NB4 (cell line): ENCODE data around the gene OR2A5.

ENCODE experiments used
- DNase-seq: peaks from one replicate; pipeline ENCODE4 v3.0.0; 2010; ENCODE audit warnings: low read depth
- H3K4me3 ChIP-seq: one replicate; pipeline ENCODE4 v1.5.1; 2011; ENCODE audit warnings: mild to moderate bottlenecking, low read depth, low read length, moderate library complexity
- CTCF ChIP-seq: IDR thresholded peaks from one replicate; pipeline ENCODE4 v1.5.1; 2012; ENCODE audit warnings: low read depth, low read length
- MAX ChIP-seq: IDR thresholded peaks from 2 replicates; pipeline ENCODE4 v1.6.1; 2011; ENCODE audit warnings: low read depth, low read length
- MYC ChIP-seq: IDR thresholded peaks from 2 replicates; pipeline ENCODE4 v1.6.1; 2011; ENCODE audit warnings: low read depth, low read length
- POLR2A ChIP-seq: IDR thresholded peaks from 2 replicates; pipeline ENCODE4 v1.6.1; 2011; ENCODE audit warnings: mild to moderate bottlenecking; ENCODE audit not compliant: insufficient read length; ENCODE audit errors: extremely low read depth

OR2A5 gene

GRCh38 chr7:144069953-144070352 is 21.2 kb downstream of the OR2A5 start:
- no peak for TF ChIP-seq MYC
- no peak for TF ChIP-seq POLR2A
- TF ChIP-seq CTCF, result no peak
- TF ChIP-seq MAX, result no peak
- no peak overlapping the region for H3K4me3 ChIP-seq
- DNase-seq, result no peak

GRCh38 chr7:144074374-144074773 is 25.6 kb downstream of the OR2A5 start:
- H3K4me3 ChIP-seq, result no peak overlapping the region
- DNase-seq, result no peak
- TF ChIP-seq CTCF (peak; percentile 8), MAX (no peak)

- no peak within 1 kb of the TSS for H3K4me3 ChIP-seq
- TF ChIP-seq POLR2A (no peak), MAX (no peak), MYC (no peak), CTCF (no peak)
- DNase-seq, result no peak
These were observed 37.2 kb downstream of the OR2A5 start, which contains the start of gene OR2A12 for GRCh38 chr7:144085978-144086377. Gene OR2A12, plus strand, starts transcription at chr7:144086278. Its CDS starts 8,830 bp downstream, at chr7:144095108.

- H3K4me3 ChIP-seq, result no peak overlapping the region
- TF ChIP-seq CTCF (no peak), MAX (no peak), MYC (no peak), POLR2A (no peak)
- DNase-seq, result no peak
These were observed 38.0 kb downstream of the OR2A5 start for GRCh38 chr7:144086730-144087129.

- TF ChIP-seq POLR2A, result no peak
- no peak for TF ChIP-seq MYC
- no peak for TF ChIP-seq CTCF
- TF ChIP-seq MAX, result no peak
- no peak for DNase-seq
These were observed 38.5 kb downstream of the OR2A5 start for GRCh38 chr7:144087230-144087629.

GRCh38 chr7:144090667-144091066 is 41.9 kb downstream of the OR2A5 start:
- H3K4me3 ChIP-seq, result no peak overlapping the region
- TF ChIP-seq POLR2A, result no peak
- TF ChIP-seq MAX, result no peak
- no peak for TF ChIP-seq MYC
- no peak for TF ChIP-seq CTCF
- DNase-seq, result no peak

More at GRCh38 chr7:144087230-144087629, 38.5 kb downstream of the OR2A5 start:
- H3K4me3 ChIP-seq, result no peak overlapping the region
